MM.1S (cell line): ENCODE measurements around the gene GDF2.

Experiments
- DNase-seq: peaks from one replicate; pipeline ENCODE4 v3.0.0-alpha.2; 2015
- H2AFZ ChIP-seq: fragments of 300-600 bp; sonication (generic); 2 replicates; pipeline ENCODE4 v1.6.0; 2016; ENCODE audit warnings: antibody characterized with exemption, low read length
- H3F3A ChIP-seq: fragments of 300-600 bp; sonication (generic); 2 replicates; pipeline ENCODE4 v1.6.1; 2016; ENCODE audit warnings: mild to moderate bottlenecking, antibody characterized with exemption, low read length, moderate library complexity, mixed read lengths; ENCODE audit not compliant: insufficient read depth
- H3K27ac ChIP-seq: fragments of 300-600 bp; sonication (generic); 2 replicates; pipeline ENCODE4 v1.5.1; 2016; ENCODE audit warnings: mild to moderate bottlenecking, low read length
- H3K27me3 ChIP-seq: fragments of 300-600 bp; sonication (generic); replicated peaks from 2 replicates; pipeline ENCODE4 v1.6.0; 2016; ENCODE audit warnings: low read length; ENCODE audit not compliant: insufficient read depth
- H3K36me3 ChIP-seq: fragments of 300-600 bp; sonication (generic); replicated peaks from 2 replicates; pipeline ENCODE4 v1.6.1; 2016; ENCODE audit warnings: mild to moderate bottlenecking, low read length, mixed read lengths; ENCODE audit not compliant: insufficient read depth
- H3K4me1 ChIP-seq: fragments of 300-600 bp; sonication (generic); 2 replicates; pipeline ENCODE4 v1.6.1; 2016; ENCODE audit warnings: low read length, mixed read lengths
- H3K4me2 ChIP-seq: fragments of 300-600 bp; sonication (generic); 2 replicates; pipeline ENCODE4 v1.6.0; 2016; ENCODE audit warnings: low read depth, low read length
- H3K4me3 ChIP-seq: fragments of 300-600 bp; sonication (generic); 2 replicates; pipeline ENCODE4 v1.5.1; 2016; ENCODE audit warnings: low read length, mixed read lengths
- H3K79me2 ChIP-seq: fragments of 300-600 bp; sonication (generic); 2 replicates; pipeline ENCODE4 v1.6.1; 2016; ENCODE audit warnings: mixed run types, low read length, mixed read lengths
- H3K9ac ChIP-seq: fragments of 300-600 bp; sonication (generic); 2 replicates; pipeline ENCODE4 v1.6.1; 2016; ENCODE audit warnings: low read length, mixed read lengths
- H3K9me2 ChIP-seq: fragments of 300-600 bp; sonication (generic); replicated peaks from 2 replicates; pipeline ENCODE4 v1.6.1; 2016; ENCODE audit warnings: mild to moderate bottlenecking, low read length, mixed read lengths; ENCODE audit not compliant: insufficient read depth
- H3K9me3 ChIP-seq: fragments of 300-600 bp; sonication (generic); replicated peaks from 2 replicates; pipeline ENCODE4 v1.6.1; 2016; ENCODE audit warnings: mild to moderate bottlenecking, low read length, mixed read lengths; ENCODE audit not compliant: insufficient read depth
- H4K20me1 ChIP-seq: fragments of 300-600 bp; sonication (generic); 2 replicates; pipeline ENCODE4 v1.6.1; 2016; ENCODE audit warnings: mild to moderate bottlenecking, low read length, moderate library complexity, mixed read lengths; ENCODE audit not compliant: insufficient read depth
- EZH2 ChIP-seq: fragments of 300-600 bp; sonication (generic); optimal IDR thresholded peaks from 2 replicates; pipeline ENCODE3; 2017; ENCODE audit warnings: low read depth, mild to moderate bottlenecking, antibody characterized with exemption, low read length, mixed read lengths
- EZH2phosphoT487 ChIP-seq: fragments of 300-600 bp; sonication (generic); IDR thresholded peaks from 2 replicates; pipeline ENCODE4 v1.6.1; 2018; ENCODE audit warnings: antibody characterized with exemption, low read length
- TF ChIP-seq, protein P1 (sequence below): fragments of 300-600 bp; sonication (generic); IDR thresholded peaks from 2 replicates; pipeline ENCODE4 v1.5.1; 2016; ENCODE audit warnings: antibody characterized with exemption, low read length, mixed read lengths

GDF2 gene

DNA sequence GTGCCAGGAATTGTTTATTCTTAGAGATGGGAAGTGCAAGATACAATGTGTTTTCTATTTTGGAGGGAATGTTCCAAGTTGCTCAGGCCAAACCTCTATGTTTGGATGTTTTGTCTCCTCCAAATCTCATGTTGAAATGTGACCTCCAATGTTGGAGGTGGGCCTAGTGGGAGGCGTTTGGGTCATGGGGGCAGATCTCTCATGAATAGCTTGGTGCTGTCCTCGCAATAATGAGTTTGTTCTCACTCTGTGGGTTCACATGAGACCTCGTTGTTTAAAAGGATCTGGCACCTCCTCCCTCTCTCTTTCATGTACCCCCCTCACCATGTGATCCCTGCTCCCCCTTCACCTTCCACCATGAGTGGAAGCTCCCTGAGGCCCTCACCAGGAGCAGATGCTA lies 30.6 kb upstream of the GDF2 start:
- H3K9ac ChIP-seq = no peak overlapping the region
- no peak overlapping the region for H3K27ac ChIP-seq
- H3K4me1 ChIP-seq = no peaks in the 10 kb centered on the region
- no peaks in the 10 kb centered on the region for H3F3A ChIP-seq
- TF ChIP-seq, protein P1, sequence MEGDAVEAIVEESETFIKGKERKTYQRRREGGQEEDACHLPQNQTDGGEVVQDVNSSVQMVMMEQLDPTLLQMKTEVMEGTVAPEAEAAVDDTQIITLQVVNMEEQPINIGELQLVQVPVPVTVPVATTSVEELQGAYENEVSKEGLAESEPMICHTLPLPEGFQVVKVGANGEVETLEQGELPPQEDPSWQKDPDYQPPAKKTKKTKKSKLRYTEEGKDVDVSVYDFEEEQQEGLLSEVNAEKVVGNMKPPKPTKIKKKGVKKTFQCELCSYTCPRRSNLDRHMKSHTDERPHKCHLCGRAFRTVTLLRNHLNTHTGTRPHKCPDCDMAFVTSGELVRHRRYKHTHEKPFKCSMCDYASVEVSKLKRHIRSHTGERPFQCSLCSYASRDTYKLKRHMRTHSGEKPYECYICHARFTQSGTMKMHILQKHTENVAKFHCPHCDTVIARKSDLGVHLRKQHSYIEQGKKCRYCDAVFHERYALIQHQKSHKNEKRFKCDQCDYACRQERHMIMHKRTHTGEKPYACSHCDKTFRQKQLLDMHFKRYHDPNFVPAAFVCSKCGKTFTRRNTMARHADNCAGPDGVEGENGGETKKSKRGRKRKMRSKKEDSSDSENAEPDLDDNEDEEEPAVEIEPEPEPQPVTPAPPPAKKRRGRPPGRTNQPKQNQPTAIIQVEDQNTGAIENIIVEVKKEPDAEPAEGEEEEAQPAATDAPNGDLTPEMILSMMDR = no peak
- no peak for TF ChIP-seq EZH2
- TF ChIP-seq EZH2phosphoT487 = no peak
- no peaks in the 10 kb centered on the region for H3K27me3 ChIP-seq
- no peaks in the 10 kb centered on the region for H3K9me3 ChIP-seq
- no peaks in the 10 kb centered on the region for H3K9me2 ChIP-seq
- no peak for DNase-seq
- no peak overlapping the region for H2AFZ ChIP-seq
- H3K4me3 ChIP-seq = no peak overlapping the region
- no peak overlapping the region for H3K4me2 ChIP-seq
- no peaks in the 10 kb centered on the region for H3K36me3 ChIP-seq
- H4K20me1 ChIP-seq = no peaks in the 10 kb centered on the region
- H3K79me2 ChIP-seq = no peaks in the 10 kb centered on the region

- Histone ChIP-seq H3K4me1 (no peaks in the 10 kb centered on the region), H3K9me2 (no peaks in the 10 kb centered on the region), H3K4me3 (no peak overlapping the region), H3F3A (no peaks in the 10 kb centered on the region), H3K4me2 (no peak overlapping the region), H3K27ac (no peak overlapping the region), H3K9me3 (no peaks in the 10 kb centered on the region), H3K9ac (no peak overlapping the region), H3K36me3 (no peaks in the 10 kb centered on the region), H2AFZ (no peak overlapping the region), H3K27me3 (no peaks in the 10 kb centered on the region), H3K79me2 (no peaks in the 10 kb centered on the region), H4K20me1 (no peaks in the 10 kb centered on the region)
- DNase-seq = no peak
- TF ChIP-seq, protein P1 = no peak
- no peak for TF ChIP-seq EZH2phosphoT487
- no peak for TF ChIP-seq EZH2
Measured at GRCh38 chr10:47294057-47294456, 28.2 kb upstream of the GDF2 start.

- no peak overlapping the region for H3K4me2 ChIP-seq
- no peak for TF ChIP-seq EZH2
- no peak for TF ChIP-seq EZH2phosphoT487
- TF ChIP-seq, protein P1 = no peak
- no peaks in the 10 kb centered on the region for H3K4me1 ChIP-seq
- no peak overlapping the region for H3K27ac ChIP-seq
- H2AFZ ChIP-seq = no peak overlapping the region
- DNase-seq = no peak
- no peaks in the 10 kb centered on the region for H4K20me1 ChIP-seq
- no peaks in the 10 kb centered on the region for H3K9me3 ChIP-seq
- H3K36me3 ChIP-seq = no peaks in the 10 kb centered on the region
- no peaks in the 10 kb centered on the region for H3F3A ChIP-seq
- H3K4me3 ChIP-seq = no peak overlapping the region
- no peaks in the 10 kb centered on the region for H3K27me3 ChIP-seq
- H3K79me2 ChIP-seq = no peaks in the 10 kb centered on the region
- no peaks in the 10 kb centered on the region for H3K9me2 ChIP-seq
- H3K9ac ChIP-seq = no peak overlapping the region
Measured at GRCh38 chr10:47294501-47294900, 27.8 kb upstream of the GDF2 start.
